IMR-90 (cell line): ENCODE results near the gene TNFRSF1A. TPM values are rescaled to one million over a fixed set of nuclear protein-coding genes. Genes with fewer than 3 reads are reported as not detected.

Source experiments
- USF2 ChIP-seq: fragments of 150-350 bp; IDR thresholded peaks from 2 replicates; pipeline ENCODE4 v1.6.1; 2017; ENCODE audit warnings: mild to moderate bottlenecking, antibody characterized with exemption, low read length, low read depth
- polyA plus RNA-seq, 3 experiments: library from polyadenylated mRNA; depleted of rRNA; stranded (reverse); fragments of >200 nt; gene quantifications; 2 replicates each; pipeline ENCODE4 v1.2.3, GENCODE V29; 2012; ENCODE audit warnings: low replicate concordance in 1 of 3
- total RNA-seq: library from RNA; depleted of rRNA; stranded (reverse); fragments of >200 nt; gene quantifications from 2 replicates; pipeline ENCODE4 v1.2.3, GENCODE V29; 2012
- TF ChIP-seq, protein P1 (sequence below): conservative IDR thresholded peaks from 2 replicates; pipeline ENCODE4 v1.5.1; 2012; ENCODE audit warnings: mild to moderate bottlenecking, low read depth, low read length, improper control_type of control experiment

Gene TNFRSF1A
- total and polyA plus RNA-seq, 2 of the 4 experiments (the other 2 are of a cell fraction): 79.6 to 136 TPM

- TF ChIP-seq, protein P1, sequence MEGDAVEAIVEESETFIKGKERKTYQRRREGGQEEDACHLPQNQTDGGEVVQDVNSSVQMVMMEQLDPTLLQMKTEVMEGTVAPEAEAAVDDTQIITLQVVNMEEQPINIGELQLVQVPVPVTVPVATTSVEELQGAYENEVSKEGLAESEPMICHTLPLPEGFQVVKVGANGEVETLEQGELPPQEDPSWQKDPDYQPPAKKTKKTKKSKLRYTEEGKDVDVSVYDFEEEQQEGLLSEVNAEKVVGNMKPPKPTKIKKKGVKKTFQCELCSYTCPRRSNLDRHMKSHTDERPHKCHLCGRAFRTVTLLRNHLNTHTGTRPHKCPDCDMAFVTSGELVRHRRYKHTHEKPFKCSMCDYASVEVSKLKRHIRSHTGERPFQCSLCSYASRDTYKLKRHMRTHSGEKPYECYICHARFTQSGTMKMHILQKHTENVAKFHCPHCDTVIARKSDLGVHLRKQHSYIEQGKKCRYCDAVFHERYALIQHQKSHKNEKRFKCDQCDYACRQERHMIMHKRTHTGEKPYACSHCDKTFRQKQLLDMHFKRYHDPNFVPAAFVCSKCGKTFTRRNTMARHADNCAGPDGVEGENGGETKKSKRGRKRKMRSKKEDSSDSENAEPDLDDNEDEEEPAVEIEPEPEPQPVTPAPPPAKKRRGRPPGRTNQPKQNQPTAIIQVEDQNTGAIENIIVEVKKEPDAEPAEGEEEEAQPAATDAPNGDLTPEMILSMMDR: 0 out of 2 replicates have a peak, but pooled peaks have one; percentile 16
- peak; percentile 85 for TF ChIP-seq USF2
These were observed 42.0 kb upstream of the TNFRSF1A start, which contains the start of gene LTBR (continued) for GRCh38 chr12:6383572-6384498.
